ENCODE data around the gene RPS15A.
"Not testable (repeated sequence)": the region's sequence is repeated elsewhere in the genome, so short reads cannot be mapped to it uniquely, and the experiment has no call there.

Gene RPS15A

GRCh38 chr16:18789515-18789849 lies 652 bp downstream of the RPS15A start:
- Histone ChIP-seq H3K27me3 (ENCODE audit: control insufficient read depth, insufficient read depth, low read length) (no peaks in the 10 kb centered on the region), H3K4me3 (ENCODE audit: low read length) (peak overlapping the region; percentile 98), H3K9ac (ENCODE audit: low read length) (peak overlapping the region; percentile 89), H3K36me3 (ENCODE audit: control insufficient read depth, insufficient read depth, low read length) (peaks cover 5% of the 10 kb centered on the region), H3K9me3 (ENCODE audit: control insufficient read depth, low read length) (no peaks in the 10 kb centered on the region), H3K4me1 (ENCODE audit: control insufficient read depth, insufficient read depth, low read length) (peaks cover 31% of the 10 kb centered on the region)

- H3K36me3 ChIP-seq (ENCODE audit: control insufficient read depth, insufficient read depth, low read length), result peaks cover 5% of the 10 kb centered on the region
- H3K4me1 ChIP-seq (ENCODE audit: control insufficient read depth, insufficient read depth, low read length), result peaks cover 31% of the 10 kb centered on the region
These were observed 1.2 kb downstream of the RPS15A start for GRCh38 chr16:18788828-18789514.

GRCh38 chr16:18784917-18785623 lies 5.1 kb downstream of the RPS15A start:
- Histone ChIP-seq H3K9ac (ENCODE audit: low read length) (no peak overlapping the region), H3K4me3 (ENCODE audit: low read length) (no peak overlapping the region), H3K4me1 (ENCODE audit: control insufficient read depth, insufficient read depth, low read length) (peaks cover 20% of the 10 kb centered on the region), H3K36me3 (ENCODE audit: control insufficient read depth, insufficient read depth, low read length) (peaks cover 12% of the 10 kb centered on the region), H3K9me3 (ENCODE audit: control insufficient read depth, low read length) (no peaks in the 10 kb centered on the region), H3K27me3 (ENCODE audit: control insufficient read depth, insufficient read depth, low read length) (no peaks in the 10 kb centered on the region)

More at GRCh38 chr16:18788828-18789514, 1.2 kb downstream of the RPS15A start:
- H3K27me3 ChIP-seq (ENCODE audit: control insufficient read depth, insufficient read depth, low read length), result no peaks in the 10 kb centered on the region
- H3K9me3 ChIP-seq (ENCODE audit: control insufficient read depth, low read length), result no peaks in the 10 kb centered on the region
- peak overlapping the region; percentile 89 for H3K9ac ChIP-seq (ENCODE audit: low read length)
- peak overlapping the region; percentile 98 for H3K4me3 ChIP-seq (ENCODE audit: low read length)

- Histone ChIP-seq H3K9me3 (ENCODE audit: control insufficient read depth, low read length) (no peaks in the 10 kb centered on the region), H3K4me3 (ENCODE audit: low read length) (no peak overlapping the region), H3K4me1 (ENCODE audit: control insufficient read depth, insufficient read depth, low read length) (peaks cover 15% of the 10 kb centered on the region), H3K36me3 (ENCODE audit: control insufficient read depth, insufficient read depth, low read length) (peaks cover 12% of the 10 kb centered on the region), H3K27me3 (ENCODE audit: control insufficient read depth, insufficient read depth, low read length) (no peaks in the 10 kb centered on the region), H3K9ac (ENCODE audit: low read length) (no peak overlapping the region)
These were observed 6.4 kb downstream of the RPS15A start for GRCh38 chr16:18783430-18784341.

GRCh38 chr16:18782697-18783429 lies 7.3 kb downstream of the RPS15A start:
- Histone ChIP-seq H3K36me3 (ENCODE audit: control insufficient read depth, insufficient read depth, low read length) (peaks cover 12% of the 10 kb centered on the region), H3K9me3 (ENCODE audit: control insufficient read depth, low read length) (no peaks in the 10 kb centered on the region), H3K27me3 (ENCODE audit: control insufficient read depth, insufficient read depth, low read length) (no peaks in the 10 kb centered on the region), H3K4me1 (ENCODE audit: control insufficient read depth, insufficient read depth, low read length) (peaks cover 8% of the 10 kb centered on the region), H3K4me3 (ENCODE audit: low read length) (no peak overlapping the region), H3K9ac (ENCODE audit: low read length) (no peak overlapping the region)

- not testable (repeated sequence) for H3K4me3 ChIP-seq (ENCODE audit: low read length); H3K9me3 ChIP-seq (ENCODE audit: control insufficient read depth, low read length); H3K9ac ChIP-seq (ENCODE audit: low read length)
These were observed 8.9 kb downstream of the RPS15A start for GRCh38 chr16:18781232-18781631.

GRCh38 chr16:18780460-18781026 lies 9.6 kb downstream of the RPS15A start:
- H3K9ac ChIP-seq (ENCODE audit: low read length); H3K4me3 ChIP-seq (ENCODE audit: low read length); H3K27me3 ChIP-seq (ENCODE audit: control insufficient read depth, insufficient read depth, low read length); H3K36me3 ChIP-seq (ENCODE audit: control insufficient read depth, insufficient read depth, low read length); H3K9me3 ChIP-seq (ENCODE audit: control insufficient read depth, low read length); H3K4me1 ChIP-seq (ENCODE audit: control insufficient read depth, insufficient read depth, low read length): not testable (repeated sequence)

More at GRCh38 chr16:18781232-18781631, 8.9 kb downstream of the RPS15A start:
- not testable (repeated sequence) for H3K27me3 ChIP-seq (ENCODE audit: control insufficient read depth, insufficient read depth, low read length); H3K36me3 ChIP-seq (ENCODE audit: control insufficient read depth, insufficient read depth, low read length); H3K4me1 ChIP-seq (ENCODE audit: control insufficient read depth, insufficient read depth, low read length)

- not testable (repeated sequence) for H3K4me3 ChIP-seq (ENCODE audit: low read length); H3K36me3 ChIP-seq (ENCODE audit: control insufficient read depth, insufficient read depth, low read length); H3K9me3 ChIP-seq (ENCODE audit: control insufficient read depth, low read length); H3K9ac ChIP-seq (ENCODE audit: low read length); H3K27me3 ChIP-seq (ENCODE audit: control insufficient read depth, insufficient read depth, low read length); H3K4me1 ChIP-seq (ENCODE audit: control insufficient read depth, insufficient read depth, low read length)
These were observed 12.5 kb downstream of the RPS15A start for GRCh38 chr16:18777664-18778063.

GRCh38 chr16:18776334-18776733 lies 13.8 kb downstream of the RPS15A start:
- not testable (repeated sequence) for H3K9ac ChIP-seq (ENCODE audit: low read length); H3K27me3 ChIP-seq (ENCODE audit: control insufficient read depth, insufficient read depth, low read length); H3K36me3 ChIP-seq (ENCODE audit: control insufficient read depth, insufficient read depth, low read length); H3K9me3 ChIP-seq (ENCODE audit: control insufficient read depth, low read length); H3K4me1 ChIP-seq (ENCODE audit: control insufficient read depth, insufficient read depth, low read length); H3K4me3 ChIP-seq (ENCODE audit: low read length)

GRCh38 chr16:18774651-18775050 lies 15.5 kb downstream of the RPS15A start:
- H3K27me3 ChIP-seq (ENCODE audit: control insufficient read depth, insufficient read depth, low read length); H3K9ac ChIP-seq (ENCODE audit: low read length); H3K4me1 ChIP-seq (ENCODE audit: control insufficient read depth, insufficient read depth, low read length); H3K9me3 ChIP-seq (ENCODE audit: control insufficient read depth, low read length); H3K4me3 ChIP-seq (ENCODE audit: low read length); H3K36me3 ChIP-seq (ENCODE audit: control insufficient read depth, insufficient read depth, low read length): not testable (repeated sequence)

GRCh38 chr16:18772171-18772570 lies 18.0 kb downstream of the RPS15A start:
- not testable (repeated sequence) for H3K27me3 ChIP-seq (ENCODE audit: control insufficient read depth, insufficient read depth, low read length); H3K9me3 ChIP-seq (ENCODE audit: control insufficient read depth, low read length); H3K4me3 ChIP-seq (ENCODE audit: low read length); H3K36me3 ChIP-seq (ENCODE audit: control insufficient read depth, insufficient read depth, low read length); H3K9ac ChIP-seq (ENCODE audit: low read length); H3K4me1 ChIP-seq (ENCODE audit: control insufficient read depth, insufficient read depth, low read length)
